ENCODE measurements around the gene YAF2. TPM values are rescaled to one million over a fixed set of nuclear protein-coding genes. Genes with fewer than 3 reads are reported as not detected.

Gene YAF2
- total RNA-seq, 2 experiments from 2014 or later, result 53.6 to 54.7 TPM

DNA sequence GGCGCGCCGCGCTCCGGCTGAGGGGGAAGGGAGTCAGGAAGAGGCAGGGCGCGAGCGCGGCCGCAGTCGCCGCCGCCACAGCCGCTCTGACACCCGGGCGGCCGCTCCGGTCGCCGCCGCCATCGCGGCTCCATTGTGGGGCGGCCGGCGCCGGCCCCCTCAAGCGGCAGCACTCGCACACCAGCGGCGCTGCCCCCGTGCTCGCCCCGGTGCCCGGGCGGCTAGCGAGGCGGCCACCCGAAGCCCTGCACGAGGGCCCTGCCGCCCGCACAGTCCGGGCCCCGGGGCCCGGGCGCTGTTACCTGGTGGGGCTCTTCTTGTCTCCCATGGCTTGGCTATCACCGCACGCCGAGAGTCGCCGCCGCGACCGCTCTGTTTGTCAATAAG lies 202 bp downstream of the YAF2 start:
- H3K36me3 ChIP-seq (ENCODE audit: insufficient read depth, low read length), result peaks cover 7% of the 10 kb centered on the region
- Mint-ChIP-seq H3K27me3 (no peaks in the 10 kb centered on the region), H3K4me1 (ENCODE audit: low read depth) (peaks cover 49% of the 10 kb centered on the region), H3K27ac (peak overlapping the region; percentile 93), H3K9me3 (no peaks in the 10 kb centered on the region), H3K4me3 (peak overlapping the region; percentile 94), H3K36me3 (ENCODE audit: low read depth) (peaks cover 38% of the 10 kb centered on the region)
- peak overlapping the region; percentile 76 for H3K4me3 ChIP-seq (ENCODE audit: low read length)
- DNase-seq (peak in 1 of 14 experiments; percentile 67), ATAC-seq (ENCODE audit: poor library complexity) (peak; percentile 33)
- POLR2A ChIA-PET, result interaction anchor here (1.4 kb wide), 2 partner anchors 88 to 140 kb away, joined by 4 to 10 read pairs; partner anchors contain the start of genes PPHLN1 and ZCRB1
- H3K27ac ChIP-seq (ENCODE audit: low read depth in 1 of 2, low read length in 2 of 2), result peak overlapping the region in 1 of 2 donors; percentile 41
- TF ChIP-seq, protein P1, sequence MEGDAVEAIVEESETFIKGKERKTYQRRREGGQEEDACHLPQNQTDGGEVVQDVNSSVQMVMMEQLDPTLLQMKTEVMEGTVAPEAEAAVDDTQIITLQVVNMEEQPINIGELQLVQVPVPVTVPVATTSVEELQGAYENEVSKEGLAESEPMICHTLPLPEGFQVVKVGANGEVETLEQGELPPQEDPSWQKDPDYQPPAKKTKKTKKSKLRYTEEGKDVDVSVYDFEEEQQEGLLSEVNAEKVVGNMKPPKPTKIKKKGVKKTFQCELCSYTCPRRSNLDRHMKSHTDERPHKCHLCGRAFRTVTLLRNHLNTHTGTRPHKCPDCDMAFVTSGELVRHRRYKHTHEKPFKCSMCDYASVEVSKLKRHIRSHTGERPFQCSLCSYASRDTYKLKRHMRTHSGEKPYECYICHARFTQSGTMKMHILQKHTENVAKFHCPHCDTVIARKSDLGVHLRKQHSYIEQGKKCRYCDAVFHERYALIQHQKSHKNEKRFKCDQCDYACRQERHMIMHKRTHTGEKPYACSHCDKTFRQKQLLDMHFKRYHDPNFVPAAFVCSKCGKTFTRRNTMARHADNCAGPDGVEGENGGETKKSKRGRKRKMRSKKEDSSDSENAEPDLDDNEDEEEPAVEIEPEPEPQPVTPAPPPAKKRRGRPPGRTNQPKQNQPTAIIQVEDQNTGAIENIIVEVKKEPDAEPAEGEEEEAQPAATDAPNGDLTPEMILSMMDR (IDR thresholded peaks at IDR 0.05), result no peak
- no peaks in the 10 kb centered on the region for H3K27me3 ChIP-seq (ENCODE audit: control insufficient read depth in 1 of 2, insufficient read depth in 2 of 2, low read length in 2 of 2)
- intact Hi-C loops (cut with DNase I, micrococcal nuclease), result loop anchor here (1.0 to 2.0 kb wide), 3 partner anchors 89 to 94 kb away; partner anchors contain the start of genes PPHLN1 (in 2 of the 2), ZCRB1 (in 2 of the 2) and GXYLT1 (in 1 of the 2)
- H3K4me1 ChIP-seq (ENCODE audit: insufficient read depth, low read length), result peaks cover 17% of the 10 kb centered on the region
- CTCF ChIA-PET, result no interaction called here
- H3K9me3 ChIP-seq (ENCODE audit: control insufficient read depth in 1 of 2, insufficient read depth in 1 of 2, low read length in 2 of 2), result no peaks in the 10 kb centered on the region

DNA sequence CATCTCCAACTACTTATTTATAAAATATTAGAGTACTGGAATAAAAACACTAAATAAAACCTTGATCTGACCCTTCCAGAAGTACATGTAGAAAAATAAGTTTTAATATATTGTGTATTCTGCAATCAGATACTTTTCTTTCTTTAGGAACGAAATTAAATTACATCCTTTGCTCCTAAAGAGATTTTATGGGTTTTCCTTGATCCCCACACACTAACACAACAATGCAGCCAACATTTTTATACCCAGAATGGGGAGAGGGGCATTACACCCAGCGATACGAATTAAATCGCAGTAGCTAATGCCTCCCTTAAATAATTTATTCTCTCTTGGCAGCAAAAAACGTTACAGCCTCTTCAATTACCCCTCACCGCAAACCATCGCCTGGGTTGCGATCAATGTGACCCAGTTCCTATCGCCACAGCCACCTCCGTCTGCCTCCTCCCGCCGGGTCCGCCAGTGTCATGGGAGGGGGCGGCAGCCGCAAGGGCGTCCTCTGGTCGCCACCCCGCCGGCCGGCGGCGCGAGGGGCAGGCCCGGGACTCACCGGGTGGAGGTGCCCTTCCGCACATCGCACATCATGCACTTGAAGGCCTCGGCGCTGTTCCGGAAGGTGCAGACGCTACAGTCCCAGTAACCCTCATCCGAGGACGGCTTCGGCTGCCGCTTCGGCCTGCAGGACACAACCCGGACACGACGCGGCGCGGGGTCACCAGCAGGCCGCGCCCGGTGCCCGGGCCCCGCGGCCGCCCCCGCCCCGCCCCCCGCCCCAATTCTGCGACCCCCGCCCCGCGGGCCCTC lies 796 bp downstream of the YAF2 start:
- CTCF ChIA-PET, result interaction anchor here (1.1 to 1.4 kb wide), 3 partner anchors 11 to 95 kb away, joined by 3 read pairs; partner anchors contain the start of genes PPHLN1 and ZCRB1
- no peaks in the 10 kb centered on the region for H3K9me3 Mint-ChIP-seq
- peak overlapping the region; percentile 91 for H3K4me3 Mint-ChIP-seq
- peaks cover 55% of the 10 kb centered on the region for H3K4me1 Mint-ChIP-seq (ENCODE audit: low read depth)
- intact Hi-C loops (cut with DNase I, micrococcal nuclease), result loop anchor here (1.0 to 2.0 kb wide), 2 partner anchors 90 to 95 kb away; partner anchors contain the start of genes PPHLN1 (in 1 of the 2) and ZCRB1 (in 1 of the 2)
- peaks cover 44% of the 10 kb centered on the region for H3K36me3 Mint-ChIP-seq (ENCODE audit: low read depth)
- TF ChIP-seq, protein P1 (IDR thresholded peaks at IDR 0.05), result peak; percentile 56
- H3K27ac ChIP-seq (ENCODE audit: low read depth in 1 of 2, low read length in 2 of 2), result peak overlapping the region; percentile 35 to 56
- H3K4me3 ChIP-seq (ENCODE audit: low read length), result peak overlapping the region; percentile 64
- ATAC-seq (ENCODE audit: poor library complexity) (peak; percentile 72), DNase-seq (peak; percentile 42 to 90 (median 62))
- POLR2A ChIA-PET, result interaction anchor here (0.6 to 1.5 kb wide), 4 partner anchors 48 to 139 kb away, joined by 3 to 10 read pairs (median 5); partner anchors contain the start of genes GXYLT1, PPHLN1 and ZCRB1
- H3K9me3 ChIP-seq (ENCODE audit: control insufficient read depth in 1 of 2, insufficient read depth in 1 of 2, low read length in 2 of 2), result no peaks in the 10 kb centered on the region
- H3K36me3 ChIP-seq (ENCODE audit: insufficient read depth, low read length), result peaks cover 7% of the 10 kb centered on the region
- H3K27ac Mint-ChIP-seq, result peak overlapping the region; percentile 93
- H3K27me3 ChIP-seq (ENCODE audit: control insufficient read depth in 1 of 2, insufficient read depth in 2 of 2, low read length in 2 of 2), result no peaks in the 10 kb centered on the region
- H3K4me1 ChIP-seq (ENCODE audit: insufficient read depth, low read length), result peaks cover 17% of the 10 kb centered on the region
- H3K27me3 Mint-ChIP-seq, result no peaks in the 10 kb centered on the region

DNA sequence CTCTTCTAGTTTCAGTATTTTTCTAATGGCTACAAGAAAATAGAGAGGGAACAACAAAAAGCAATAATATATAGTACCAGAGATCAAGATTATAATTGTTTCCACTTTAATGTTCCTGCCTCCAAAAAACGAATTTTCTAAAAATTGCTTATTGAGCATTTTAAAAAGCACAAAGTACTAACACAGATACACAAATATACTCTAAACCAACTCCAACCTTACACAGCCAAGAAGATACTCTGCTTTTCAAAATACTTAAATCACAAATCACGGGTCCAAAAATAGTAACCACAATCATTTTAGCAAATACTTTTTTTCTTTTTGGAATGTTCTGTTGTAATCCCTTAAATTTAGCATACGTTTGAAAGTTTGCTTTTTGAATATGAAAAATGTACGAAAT lies 2.0 kb downstream of the YAF2 start:
- Mint-ChIP-seq H3K4me3 (peak overlapping the region; percentile 88), H3K27ac (peak overlapping the region; percentile 19), H3K9me3 (no peaks in the 10 kb centered on the region), H3K36me3 (ENCODE audit: low read depth) (peaks cover 47% of the 10 kb centered on the region), H3K4me1 (ENCODE audit: low read depth) (peaks cover 63% of the 10 kb centered on the region), H3K27me3 (no peaks in the 10 kb centered on the region)
- no peak for DNase-seq
- Histone ChIP-seq H3K9me3 (ENCODE audit: control insufficient read depth in 1 of 2, insufficient read depth in 1 of 2, low read length in 2 of 2) (no peaks in the 10 kb centered on the region), H3K4me3 (ENCODE audit: low read length) (no peak overlapping the region), H3K4me1 (ENCODE audit: insufficient read depth, low read length) (peaks cover 17% of the 10 kb centered on the region), H3K36me3 (ENCODE audit: insufficient read depth, low read length) (peaks cover 7% of the 10 kb centered on the region), H3K27ac (ENCODE audit: low read depth in 1 of 2, low read length in 2 of 2) (no peak overlapping the region), H3K27me3 (ENCODE audit: control insufficient read depth in 1 of 2, insufficient read depth in 2 of 2, low read length in 2 of 2) (no peaks in the 10 kb centered on the region)
- ChIA-PET POLR2A (interaction anchor here (1.5 kb wide), 1 partner anchor 91 kb away, joined by 6 read pairs; the partner anchor contains the start of gene GXYLT1), CTCF (interaction anchor here (1.1 to 1.4 kb wide), 3 partner anchors 10 to 96 kb away, joined by 3 read pairs; partner anchors contain the start of genes PPHLN1 and ZCRB1)
- intact Hi-C loops (cut with DNase I, micrococcal nuclease), result loop anchor here in 1 of 2 experiments (2.0 kb wide), 1 partner anchor 91 kb away; the partner anchor contains the start of genes PPHLN1 and ZCRB1
- TF ChIP-seq, protein P1 (IDR thresholded peaks at IDR 0.05), result no peak
- ATAC-seq (ENCODE audit: poor library complexity), result no peak

Measured in CD4-positive, alpha-beta T cell (primary cell).